IMR-90 (cell line): ENCODE results near the gene WHRN. TPM values are rescaled to one million over a fixed set of nuclear protein-coding genes. Genes with fewer than 3 reads are reported as not detected.

Experiments used
- ATAC-seq: fragments of 200-7000 bp; cut with Tn5 transposase; 2 replicates; pipeline ENCODE4 v1.9.1; 2020; ENCODE audit warnings: low read depth, mild to moderate bottlenecking, moderate library complexity
- BruUV-seq: library from RNA; stranded (reverse); fragments of 400-500 nt; replicated peaks from 2 replicates; lab custom pipeline; 2021; lab: Mats Ljungman, UMichigan
- CTCF ChIA-PET: fragments of 300-600 bp; formaldehyde crosslinking; extraction: SDS; loops from one replicate; lab custom pipeline; 2021; ENCODE audit warnings: antibody characterized with exemption; lab: Yijun Ruan, JAX
- POLR2A ChIA-PET: fragments of 300-600 bp; sonication (Branson Sonifier 250); formaldehyde crosslinking; loops from one replicate; lab custom pipeline; 2022; ENCODE audit warnings: antibody characterized with exemption; ENCODE audit not compliant: unreplicated experiment; lab: Charles Lee
- DNase-seq: peaks from one replicate; pipeline ENCODE4 v3.0.0; 2013
- H2AFZ ChIP-seq: replicated peaks from 2 replicates; pipeline ENCODE3; 2013; ENCODE audit warnings: low read length, mild to moderate bottlenecking; ENCODE audit not compliant: poor library complexity
- H2AK5ac ChIP-seq: 2 replicates; pipeline ENCODE4 v1.6.1; 2013; ENCODE audit warnings: low read depth, low read length, inconsistent platforms
- H2AK9ac ChIP-seq: replicated peaks from 2 replicates; pipeline ENCODE3; 2013; ENCODE audit warnings: mild to moderate bottlenecking, low read depth, low read length, moderate library complexity; ENCODE audit not compliant: poor library complexity
- H2BK120ac ChIP-seq: 2 replicates; pipeline ENCODE4 v1.6.1; 2013; ENCODE audit warnings: low read depth, low read length, inconsistent platforms
- H2BK15ac ChIP-seq: 3 replicates; pipeline ENCODE4 v1.6.1; 2013; ENCODE audit warnings: low read depth, low read length, inconsistent platforms
- H2BK20ac ChIP-seq: 2 replicates; pipeline ENCODE4 v1.6.1; 2013; ENCODE audit warnings: low read depth, mild to moderate bottlenecking, inconsistent platforms, low read length, moderate library complexity
- H2BK5ac ChIP-seq: 2 replicates; pipeline ENCODE4 v1.6.1; 2013; ENCODE audit warnings: mild to moderate bottlenecking, low read depth, low read length, inconsistent platforms; ENCODE audit not compliant: poor library complexity, severe bottlenecking
- H3K14ac ChIP-seq: replicated peaks from 2 replicates; pipeline ENCODE4 v1.6.1; 2013; ENCODE audit warnings: low read depth, low read length, inconsistent platforms
- H3K18ac ChIP-seq: 2 replicates; pipeline ENCODE4 v1.6.1; 2013; ENCODE audit warnings: low read depth, low read length, control low read depth
- H3K23ac ChIP-seq: 2 replicates; pipeline ENCODE4 v1.6.1; 2013; ENCODE audit warnings: low read depth, low read length, inconsistent platforms
- H3K27ac ChIP-seq: 2 replicates; pipeline ENCODE4 v1.5.1; 2013; ENCODE audit warnings: mild to moderate bottlenecking, control low read depth, low read length; ENCODE audit not compliant: insufficient read depth
- H3K27me3 ChIP-seq: 2 replicates; pipeline ENCODE4 v1.6.1; 2013; ENCODE audit warnings: low read length; ENCODE audit not compliant: control insufficient read depth, insufficient read depth
- H3K36me3 ChIP-seq: 2 replicates; pipeline ENCODE4 v1.6.1; 2013; ENCODE audit warnings: low read length, mixed read lengths; ENCODE audit not compliant: control insufficient read depth, insufficient read depth
- H3K4ac ChIP-seq: 2 replicates; pipeline ENCODE4 v1.6.1; 2013; ENCODE audit warnings: low read depth, low read length, inconsistent platforms
- H3K4me1 ChIP-seq: 2 replicates; pipeline ENCODE4 v1.6.1; 2013; ENCODE audit warnings: low read length, mixed read lengths; ENCODE audit not compliant: control insufficient read depth, insufficient read depth
- H3K4me2 ChIP-seq: 2 replicates; pipeline ENCODE4 v1.6.1; 2013; ENCODE audit warnings: low read depth, mild to moderate bottlenecking, control low read depth, low read length, moderate library complexity
- H3K4me3 ChIP-seq: 2 replicates; pipeline ENCODE4 v1.5.1; 2013; ENCODE audit warnings: low read depth, mild to moderate bottlenecking, control low read depth, low read length, moderate library complexity; ENCODE audit not compliant: insufficient read depth
- H3K56ac ChIP-seq: 2 replicates; pipeline ENCODE4 v1.6.1; 2013; ENCODE audit warnings: low read length, inconsistent platforms; ENCODE audit not compliant: insufficient read depth; ENCODE audit errors: extremely low read depth
- H3K79me1 ChIP-seq, 2 experiments: 2 replicates each; pipeline ENCODE4 v1.6.1; 2013; ENCODE audit warnings: low read length in 2 of 2, inconsistent platforms in 1 of 2, low read depth in 1 of 2
- H3K9ac ChIP-seq: 2 replicates; pipeline ENCODE4 v1.6.1; 2013; ENCODE audit warnings: low read depth, low read length, control low read depth
- H3K9me1 ChIP-seq: 2 replicates; pipeline ENCODE4 v1.6.1; 2013; ENCODE audit warnings: low read length, inconsistent platforms; ENCODE audit not compliant: insufficient read depth
- H3K9me3 ChIP-seq: 2 replicates; pipeline ENCODE4 v1.6.1; 2013; ENCODE audit warnings: low read length; ENCODE audit not compliant: control insufficient read depth, insufficient read depth
- H4K20me1 ChIP-seq: 2 replicates; pipeline ENCODE4 v1.6.1; 2013; ENCODE audit warnings: low read length, inconsistent platforms; ENCODE audit not compliant: insufficient read depth
- H4K5ac ChIP-seq: 2 replicates; pipeline ENCODE4 v1.6.1; 2013; ENCODE audit warnings: mild to moderate bottlenecking, low read depth, low read length, control low read depth
- H4K8ac ChIP-seq, 2 experiments: 2 replicates each; pipeline ENCODE4 v1.6.1; 2013; ENCODE audit warnings: low read depth in 2 of 2, low read length in 2 of 2, control low read depth in 1 of 2, inconsistent platforms in 1 of 2
- H4K91ac ChIP-seq: 2 replicates; pipeline ENCODE4 v1.6.1; 2013; ENCODE audit warnings: low read depth, low read length, inconsistent platforms; ENCODE audit not compliant: insufficient read depth
- CHD1 ChIP-seq: IDR thresholded peaks from 2 replicates; pipeline ENCODE4 v1.6.1; 2012; ENCODE audit warnings: low read depth, low read length, improper control_type of control experiment
- FOS ChIP-seq: fragments of 150-350 bp; IDR thresholded peaks from 2 replicates; pipeline ENCODE4 v1.6.1; 2016; ENCODE audit warnings: low read depth, low read length
- MAFK ChIP-seq: IDR thresholded peaks from 2 replicates; pipeline ENCODE4 v1.6.1; 2012; ENCODE audit warnings: low read depth, low read length, improper control_type of control experiment
- MAZ ChIP-seq: IDR thresholded peaks from 2 replicates; pipeline ENCODE4 v1.6.1; 2012; ENCODE audit warnings: low read depth, mild to moderate bottlenecking, low read length, improper control_type of control experiment, moderate library complexity, borderline replicate concordance
- NFE2L2 ChIP-seq: fragments of 150-350 bp; IDR thresholded peaks from 2 replicates; pipeline ENCODE4 v1.6.1; 2016; ENCODE audit warnings: low read depth, mild to moderate bottlenecking, low read length
- POLR2A ChIP-seq: IDR thresholded peaks from 2 replicates; pipeline ENCODE4 v1.6.1; 2012; ENCODE audit warnings: mild to moderate bottlenecking, low read depth, low read length
- RAD21 ChIP-seq: IDR thresholded peaks from 2 replicates; pipeline ENCODE4 v1.6.1; 2012; ENCODE audit warnings: low read length, improper control_type of control experiment
- WGBS, 2 experiments: methylation state at CpG; one replicate each; pipeline versions ENCODE4 v1.1.5 to v1.1.7; 2013; ENCODE audit warnings: missing lambda C conversion rate in 2 of 2; ENCODE audit not compliant: insufficient read length in 1 of 2; ENCODE audit errors: extremely low coverage in 2 of 2; 5-methylcytosine and 5-hydroxymethylcytosine counted together
- dilution Hi-C: fragments of 300-500 bp; cut with HindIII; formaldehyde crosslinking; loops from one replicate; pipeline ENCODE4 v1.14.3; 2018; ENCODE audit warnings: low sequenced_read_pairs; ENCODE audit not compliant: unreplicated experiment
- in situ Hi-C: fragments of 300-500 bp; cut with MboI; formaldehyde crosslinking; loops from 3 replicates; pipeline ENCODE4 v1.14.3; 2019; ENCODE audit warnings: low sequenced_read_pairs, inconsistent platforms, mixed read lengths
- intact Hi-C: fragments of 100-400 bp; cut with micrococcal nuclease; formaldehyde crosslinking; loops from 2 replicates; pipeline ENCODE4 v1.10.0; 2022
- polyA plus RNA-seq, 3 experiments: library from polyadenylated mRNA; depleted of rRNA; stranded (reverse); fragments of >200 nt; gene quantifications; 2 replicates each; pipeline ENCODE4 v1.2.3, GENCODE V29; 2012; ENCODE audit warnings: low replicate concordance in 1 of 3
- total RNA-seq: library from RNA; depleted of rRNA; stranded (reverse); fragments of >200 nt; gene quantifications from 2 replicates; pipeline ENCODE4 v1.2.3, GENCODE V29; 2012
- TF ChIP-seq, protein P1 (sequence below): fragments of 150-350 bp; IDR thresholded peaks from 2 replicates; pipeline ENCODE4 v1.6.1; 2017; ENCODE audit warnings: mild to moderate bottlenecking, antibody characterized with exemption, low read length, low read depth
- TF ChIP-seq, protein P2 (sequence below): fragments of 150-350 bp; IDR thresholded peaks from 2 replicates; pipeline ENCODE4 v1.6.1; 2016; ENCODE audit warnings: low read depth, mild to moderate bottlenecking, low read length, moderate library complexity, borderline replicate concordance

The WHRN gene
- total and polyA plus RNA-seq, 2 of the 4 experiments (the other 2 are of a cell fraction) = 0.18 to 2.6 TPM

- no TSS peak for BruUV-seq
- Histone ChIP-seq H3K4ac (no peak overlapping the region), H4K8ac (no peak overlapping the region), H2AK5ac (no peak overlapping the region), H3K4me1 (no peaks in the 10 kb centered on the region), H4K91ac (no peak overlapping the region), H3K27ac (no peak overlapping the region), H2AK9ac (no peak overlapping the region), H3K9me3 (0 out of 2 replicates have a peak, but pooled peaks cover 3% of the 10 kb centered on the region), H2BK20ac (no peak overlapping the region), H3K23ac (no peak overlapping the region), H4K5ac (no peak overlapping the region), H3K18ac (no peak overlapping the region), H2BK5ac (no peak overlapping the region), H3K36me3 (no peaks in the 10 kb centered on the region), H2BK120ac (no peak overlapping the region), H3K56ac (no peak overlapping the region), H3K9ac (no peak overlapping the region), H4K20me1 (no peaks in the 10 kb centered on the region), H3K79me1 (no peaks in the 10 kb centered on the region), H3K4me3 (no peak overlapping the region), H3K14ac (no peak overlapping the region), H3K9me1 (no peaks in the 10 kb centered on the region), H3K27me3 (peaks cover 11% of the 10 kb centered on the region), H2AFZ (no peak overlapping the region), H2BK15ac (no peak overlapping the region), H3K4me2 (no peak overlapping the region)
- POLR2A ChIA-PET = interaction anchor here (0.5 kb wide), 1 partner anchor 55 kb away, joined by 4 read pairs; no protein-coding TSS in a partner anchor
- no peak for DNase-seq
- ATAC-seq = no peak
- WGBS, 2 experiments = 77% methylated on average over 2 of the region's 5 CpGs; no CpG with 5 or more reads in 1 of the 2 experiments
- dilution Hi-C loops (no loop called here), in situ Hi-C loops (no loop called here), intact Hi-C loops (no loop called here)
- TF ChIP-seq CHD1 (no peak), MAFK (peak; percentile 53), POLR2A (no peak), NFE2L2 (no peak), FOS (no peak), MAZ (no peak), RAD21 (no peak)
- TF ChIP-seq, protein P1, sequence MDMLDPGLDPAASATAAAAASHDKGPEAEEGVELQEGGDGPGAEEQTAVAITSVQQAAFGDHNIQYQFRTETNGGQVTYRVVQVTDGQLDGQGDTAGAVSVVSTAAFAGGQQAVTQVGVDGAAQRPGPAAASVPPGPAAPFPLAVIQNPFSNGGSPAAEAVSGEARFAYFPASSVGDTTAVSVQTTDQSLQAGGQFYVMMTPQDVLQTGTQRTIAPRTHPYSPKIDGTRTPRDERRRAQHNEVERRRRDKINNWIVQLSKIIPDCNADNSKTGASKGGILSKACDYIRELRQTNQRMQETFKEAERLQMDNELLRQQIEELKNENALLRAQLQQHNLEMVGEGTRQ = no peak
- TF ChIP-seq, protein P2, sequence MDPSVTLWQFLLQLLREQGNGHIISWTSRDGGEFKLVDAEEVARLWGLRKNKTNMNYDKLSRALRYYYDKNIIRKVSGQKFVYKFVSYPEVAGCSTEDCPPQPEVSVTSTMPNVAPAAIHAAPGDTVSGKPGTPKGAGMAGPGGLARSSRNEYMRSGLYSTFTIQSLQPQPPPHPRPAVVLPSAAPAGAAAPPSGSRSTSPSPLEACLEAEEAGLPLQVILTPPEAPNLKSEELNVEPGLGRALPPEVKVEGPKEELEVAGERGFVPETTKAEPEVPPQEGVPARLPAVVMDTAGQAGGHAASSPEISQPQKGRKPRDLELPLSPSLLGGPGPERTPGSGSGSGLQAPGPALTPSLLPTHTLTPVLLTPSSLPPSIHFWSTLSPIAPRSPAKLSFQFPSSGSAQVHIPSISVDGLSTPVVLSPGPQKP = no peak
- CTCF ChIA-PET = no interaction called here
Observed at GRCh38 chr9:114545055-114545454, 39.8 kb upstream of the WHRN start.
